Activated CD4-positive, alpha-beta T cell treated with anti-CD3 and anti-CD28 coated beads, Interleukin-2, amount 10 ng/mL, durations not matched to agents 24 days and 14 days (primary cell): Measurements from ENCODE around the gene NUDT17. TPM values are rescaled to one million over a fixed set of nuclear protein-coding genes. Genes with fewer than 3 reads are reported as not detected.
"Not testable (repeated sequence)": the region's sequence is repeated elsewhere in the genome, so short reads cannot be mapped to it uniquely, and the experiment has no call there.

Source experiments
- DNase-seq: peaks from one replicate; pipeline ENCODE4 v3.0.0; 2022
- H3K27ac Mint-ChIP-seq: one replicate; pipeline ENCODE4 v1.8.0; 2022; ENCODE audit warnings: mild to moderate bottlenecking, mixed read lengths
- H3K27me3 Mint-ChIP-seq: one replicate; pipeline ENCODE4 v1.8.0; 2022; ENCODE audit warnings: mixed read lengths
- H3K36me3 Mint-ChIP-seq: one replicate; pipeline ENCODE4 v1.8.0; 2022; ENCODE audit warnings: low read depth, mild to moderate bottlenecking, mixed read lengths
- H3K4me1 Mint-ChIP-seq: one replicate; pipeline ENCODE4 v1.8.0; 2021; ENCODE audit warnings: mixed read lengths
- H3K4me3 Mint-ChIP-seq: one replicate; pipeline ENCODE4 v1.8.0; 2022; ENCODE audit warnings: mild to moderate bottlenecking, moderate library complexity, mixed read lengths
- H3K9me3 Mint-ChIP-seq: one replicate; pipeline ENCODE4 v1.8.0; 2021; ENCODE audit warnings: mixed read lengths
- intact Hi-C: fragments of 100-400 bp; cut with micrococcal nuclease; formaldehyde crosslinking; loops from one replicate; pipeline ENCODE4 v1.15.1; 2023
- total RNA-seq: library from RNA; stranded (reverse); gene quantifications from 2 replicates; pipeline ENCODE4 v1.2.3, GENCODE V29; 2022

Gene NUDT17, protein sequence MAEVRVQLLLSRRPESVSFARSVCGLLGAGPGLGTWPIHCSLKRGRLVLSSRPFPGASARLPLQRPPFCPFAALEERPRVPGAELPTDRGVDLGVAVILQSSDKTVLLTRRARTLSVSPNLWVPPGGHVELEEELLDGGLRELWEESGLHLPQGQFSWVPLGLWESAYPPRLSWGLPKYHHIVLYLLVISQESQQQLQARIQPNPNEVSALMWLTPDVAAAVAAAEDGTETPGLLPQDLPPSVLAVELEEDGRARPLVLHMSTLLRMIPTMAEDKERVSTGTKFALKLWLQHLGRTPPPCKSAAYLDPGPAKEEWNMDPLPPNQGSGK
- total RNA-seq = 2.5 and 3.4 TPM in 2 replicates

DNA sequence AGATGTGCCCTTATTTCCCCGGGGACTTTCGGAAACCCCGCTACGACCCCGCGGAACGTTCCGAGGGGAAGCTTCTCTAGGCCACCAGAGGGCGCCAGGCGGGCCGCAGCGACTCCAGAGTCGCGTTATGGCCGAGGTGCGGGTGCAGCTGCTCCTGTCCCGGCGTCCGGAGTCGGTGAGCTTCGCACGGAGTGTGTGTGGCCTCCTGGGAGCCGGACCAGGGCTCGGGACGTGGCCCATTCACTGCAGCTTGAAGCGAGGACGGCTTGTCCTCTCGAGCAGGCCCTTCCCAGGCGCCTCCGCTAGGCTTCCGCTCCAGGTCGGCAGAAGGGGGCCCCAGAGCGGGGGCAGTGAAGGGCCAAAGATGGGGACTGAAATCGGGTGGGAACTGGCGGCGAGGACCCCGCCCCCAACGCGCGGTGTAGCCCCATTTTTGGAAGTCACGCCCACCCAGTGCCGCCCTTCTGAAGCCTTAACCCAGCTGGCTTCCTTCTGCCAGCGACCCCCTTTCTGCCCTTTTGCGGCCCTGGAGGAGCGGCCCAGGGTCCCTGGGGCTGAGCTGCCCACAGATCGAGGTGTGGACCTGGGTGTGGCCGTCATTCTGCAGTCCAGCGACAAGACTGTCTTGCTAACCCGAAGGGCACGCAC is at the start of gene NUDT17:
TSS of gene NUDT17 (plus strand) at position 117 of the 648 bp plus-strand sequence. CDS start at position 128, 11 bp downstream.
- H3K9me3 Mint-ChIP-seq = no peaks in the 10 kb centered on the region
- DNase-seq = peak; percentile 92
- H3K27me3 Mint-ChIP-seq = no peaks in the 10 kb centered on the region
- no peak within 1 kb of the TSS for H3K4me3 Mint-ChIP-seq
- H3K4me1 Mint-ChIP-seq = peaks cover 9% of the 10 kb centered on the region
- peaks cover 26% of the 10 kb centered on the region for H3K36me3 Mint-ChIP-seq
- no peak within 1 kb of the TSS for H3K27ac Mint-ChIP-seq
- intact Hi-C loops = loop anchor here (1.0 to 2.0 kb wide), 3 partner anchors 65 to 168 kb away; partner anchors contain the start of genes ITGA10 and PEX11B

DNA sequence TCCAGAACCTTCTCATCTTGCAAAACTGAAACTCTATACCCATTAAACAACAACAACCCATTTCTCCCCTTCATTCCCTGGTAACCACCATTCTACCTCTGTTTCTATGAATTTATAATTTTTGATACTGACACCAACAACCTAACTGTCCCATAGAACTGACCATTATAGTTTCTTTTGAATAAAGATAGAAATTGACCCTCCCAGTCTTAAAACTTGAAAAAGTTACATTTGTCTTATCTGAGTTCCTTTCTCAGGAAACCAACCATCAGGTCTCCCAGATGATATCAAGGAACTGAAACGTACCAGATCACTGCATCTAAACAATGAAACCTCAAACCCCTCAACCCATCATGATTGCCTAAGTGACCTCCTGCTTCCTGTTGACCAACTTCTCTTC is 48.7 kb upstream of the NUDT17 start:
- no peak overlapping the region for H3K27ac Mint-ChIP-seq
- H3K4me3 Mint-ChIP-seq = no peak overlapping the region
- peaks cover 27% of the 10 kb centered on the region for H3K9me3 Mint-ChIP-seq
- peak; percentile 36 for DNase-seq
- peaks cover 9% of the 10 kb centered on the region for H3K4me1 Mint-ChIP-seq
- no peaks in the 10 kb centered on the region for H3K27me3 Mint-ChIP-seq
- intact Hi-C loops = no loop called here
- H3K36me3 Mint-ChIP-seq = peaks cover 63% of the 10 kb centered on the region

DNA sequence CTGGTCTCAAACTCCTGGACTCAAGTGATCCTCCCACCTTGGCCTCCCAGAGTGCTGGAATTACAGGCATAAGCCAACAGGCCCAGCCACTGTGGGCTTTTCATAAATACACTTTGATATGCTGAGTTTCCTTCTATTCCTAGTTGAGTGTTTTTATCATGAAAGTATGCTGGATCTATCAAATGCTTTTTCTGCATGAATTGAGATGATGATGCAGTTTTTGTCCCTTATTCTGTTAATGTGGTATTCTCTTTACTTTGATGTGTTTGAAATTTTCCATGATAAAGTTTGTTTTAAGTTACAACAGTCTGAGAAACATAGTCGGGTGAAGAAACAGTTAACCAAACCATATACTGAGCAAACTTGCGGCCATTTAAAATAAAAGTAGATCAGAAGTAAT is 45.6 kb upstream of the NUDT17 start:
- Mint-ChIP-seq H3K27ac (no peak overlapping the region), H3K4me3 (no peak overlapping the region), H3K27me3 (no peaks in the 10 kb centered on the region), H3K9me3 (peaks cover 27% of the 10 kb centered on the region), H3K36me3 (peaks cover 53% of the 10 kb centered on the region), H3K4me1 (peaks cover 15% of the 10 kb centered on the region)
- intact Hi-C loops = no loop called here
- no peak for DNase-seq

DNA sequence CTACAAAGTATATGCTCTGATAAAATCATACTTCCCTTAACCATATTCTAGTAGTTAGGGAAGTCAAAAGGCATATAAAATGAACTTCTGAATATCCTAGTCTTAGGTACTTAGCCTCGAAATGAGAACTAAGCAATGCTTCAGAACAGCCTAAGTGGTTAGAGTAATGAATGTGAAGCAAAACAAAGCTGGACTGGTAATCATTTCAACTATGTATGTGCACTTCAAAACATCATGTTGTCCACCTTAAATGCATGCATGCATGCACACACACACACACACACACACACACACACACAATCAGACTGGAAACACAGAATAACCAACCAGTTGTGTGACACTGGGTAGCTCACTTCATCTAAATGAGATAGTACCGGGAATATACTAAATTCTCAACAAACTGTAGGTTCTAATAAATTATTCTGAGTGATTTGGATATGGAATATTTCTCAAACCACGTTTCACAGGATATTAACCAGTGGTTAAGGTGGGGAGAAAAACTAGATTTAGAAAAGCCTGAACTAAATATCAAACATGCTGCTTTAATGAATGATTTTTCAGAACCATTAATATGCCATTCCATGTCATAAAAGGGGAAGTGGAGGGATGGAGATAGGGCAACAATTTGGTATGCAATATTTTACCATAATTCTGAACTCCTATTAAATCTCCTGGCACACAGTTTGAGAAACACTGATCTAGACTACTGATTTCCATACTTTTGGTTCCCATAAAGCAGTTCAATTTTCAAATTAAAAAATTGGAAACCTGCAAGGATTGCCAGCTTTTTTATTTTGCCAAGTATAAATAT is 41.0 kb upstream of the NUDT17 start:
- no peak for DNase-seq
- Mint-ChIP-seq H3K27ac (no peak overlapping the region), H3K36me3 (peaks cover 24% of the 10 kb centered on the region), H3K9me3 (peaks cover 6% of the 10 kb centered on the region), H3K27me3 (no peaks in the 10 kb centered on the region), H3K4me1 (peaks cover 15% of the 10 kb centered on the region), H3K4me3 (no peak overlapping the region)
- intact Hi-C loops = no loop called here

DNA sequence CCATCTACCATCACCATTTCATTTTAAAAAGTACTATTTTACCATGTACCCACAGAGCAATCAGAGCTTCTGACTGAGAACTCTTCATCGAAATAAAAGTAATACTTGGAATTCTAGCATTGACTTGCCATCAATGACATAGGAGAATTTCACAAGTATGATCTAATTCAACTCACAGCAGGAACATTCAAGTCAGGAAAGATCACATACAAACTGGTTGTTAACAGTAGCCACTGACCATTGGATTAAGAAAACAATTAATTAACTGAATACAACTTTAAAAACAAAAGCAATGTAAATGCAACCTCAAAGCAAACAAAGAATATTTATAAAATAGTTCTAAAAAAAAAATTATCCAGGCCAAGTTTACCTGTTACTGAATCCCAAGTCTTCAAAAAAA is 40.4 kb upstream of the NUDT17 start:
- H3K36me3 Mint-ChIP-seq = peaks cover 19% of the 10 kb centered on the region
- no peaks in the 10 kb centered on the region for H3K9me3 Mint-ChIP-seq
- no peak for DNase-seq
- H3K4me1 Mint-ChIP-seq = peaks cover 15% of the 10 kb centered on the region
- intact Hi-C loops = no loop called here
- H3K27me3 Mint-ChIP-seq = no peaks in the 10 kb centered on the region
- H3K4me3 Mint-ChIP-seq = no peak overlapping the region
- H3K27ac Mint-ChIP-seq = no peak overlapping the region

DNA sequence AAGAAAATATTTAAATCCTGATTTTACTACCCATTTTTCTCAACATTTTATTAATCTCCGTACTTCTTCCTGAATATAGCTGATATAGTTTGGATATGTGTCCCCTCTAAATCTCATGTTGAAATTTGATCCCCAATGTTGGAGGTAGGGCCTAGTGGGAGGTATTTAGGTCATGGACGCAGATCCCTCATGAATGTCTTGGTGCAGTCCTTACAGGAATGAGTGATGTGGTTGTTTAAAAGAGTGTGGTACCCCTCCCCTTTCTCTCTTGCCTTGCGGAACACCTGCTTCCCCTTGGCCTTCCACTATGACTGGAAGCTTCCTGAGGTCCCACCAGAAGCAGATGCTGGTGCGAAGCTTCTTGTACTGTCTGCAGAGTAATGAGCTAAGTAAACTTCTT is 39.0 kb upstream of the NUDT17 start:
- Mint-ChIP-seq H3K4me1 (peaks cover 12% of the 10 kb centered on the region), H3K27me3 (no peaks in the 10 kb centered on the region), H3K4me3 (no peak overlapping the region), H3K36me3 (peaks cover 14% of the 10 kb centered on the region), H3K27ac (no peak overlapping the region), H3K9me3 (no peaks in the 10 kb centered on the region)
- DNase-seq = no peak
- intact Hi-C loops = no loop called here

DNA sequence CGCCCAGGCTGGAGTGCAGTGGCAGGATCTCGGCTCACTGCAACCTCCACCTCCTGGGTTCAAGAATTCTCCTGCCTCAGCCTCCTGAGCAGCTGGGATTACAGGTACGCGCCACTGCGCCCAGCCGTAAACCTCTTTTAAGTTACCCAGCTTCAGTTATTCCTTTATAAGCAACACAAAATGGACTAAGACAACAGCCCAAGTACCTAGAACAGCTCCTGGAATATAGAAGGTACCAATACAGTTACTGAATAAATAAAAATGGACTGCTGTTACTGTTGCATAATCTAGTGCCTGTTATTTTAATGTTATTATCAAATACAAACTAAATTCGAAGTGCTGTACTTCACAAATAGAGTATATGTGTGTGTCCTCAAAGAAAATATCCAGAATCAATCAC is 38.6 kb upstream of the NUDT17 start:
- Mint-ChIP-seq H3K9me3 (no peaks in the 10 kb centered on the region), H3K27ac (no peak overlapping the region), H3K36me3 (peaks cover 11% of the 10 kb centered on the region), H3K4me3 (no peak overlapping the region), H3K4me1 (peaks cover 12% of the 10 kb centered on the region), H3K27me3 (no peaks in the 10 kb centered on the region)
- DNase-seq = peak; percentile 20
- intact Hi-C loops = no loop called here

DNA sequence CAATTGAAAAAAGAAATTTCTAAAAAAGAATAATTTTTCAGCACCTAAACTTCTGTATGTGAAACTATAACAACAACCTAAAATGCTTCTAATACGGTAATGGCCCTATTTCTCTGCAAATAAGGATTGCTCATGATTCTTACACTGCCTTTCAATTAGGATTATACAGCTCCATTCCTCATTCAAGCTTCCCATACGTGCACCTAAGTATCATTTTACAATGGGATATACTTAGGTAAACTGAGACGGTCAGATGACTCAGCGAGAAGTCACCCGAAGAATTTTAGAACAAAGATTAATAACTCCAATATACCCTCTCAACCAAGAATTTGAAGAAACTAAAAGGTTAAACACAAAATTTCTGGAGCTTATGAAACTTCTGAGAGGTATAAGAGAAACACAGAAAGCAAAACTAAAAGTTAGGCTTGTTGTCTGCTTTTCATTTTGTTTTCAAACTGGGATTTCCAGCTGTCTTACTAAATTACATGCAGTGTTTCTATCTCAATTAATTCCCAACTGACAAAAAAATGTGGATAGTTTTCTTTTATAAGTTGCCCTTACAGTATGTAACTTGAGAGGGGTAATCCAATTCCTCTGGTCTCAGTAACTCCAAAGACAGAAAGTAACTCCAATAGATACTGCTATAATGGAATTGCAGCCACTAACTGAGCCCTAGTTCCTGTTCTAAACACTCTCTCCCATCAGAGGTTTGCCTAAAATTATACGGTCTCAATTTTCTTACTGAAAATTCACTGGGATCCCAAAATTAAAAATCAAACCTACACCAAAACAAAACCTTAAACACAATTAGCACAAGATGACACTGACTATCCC is 32.2 kb upstream of the NUDT17 start:
- DNase-seq, H3K4me3 Mint-ChIP-seq, H3K36me3 Mint-ChIP-seq, H3K9me3 Mint-ChIP-seq, intact Hi-C loops, H3K27ac Mint-ChIP-seq, H3K27me3 Mint-ChIP-seq, H3K4me1 Mint-ChIP-seq: not testable (repeated sequence)

DNA sequence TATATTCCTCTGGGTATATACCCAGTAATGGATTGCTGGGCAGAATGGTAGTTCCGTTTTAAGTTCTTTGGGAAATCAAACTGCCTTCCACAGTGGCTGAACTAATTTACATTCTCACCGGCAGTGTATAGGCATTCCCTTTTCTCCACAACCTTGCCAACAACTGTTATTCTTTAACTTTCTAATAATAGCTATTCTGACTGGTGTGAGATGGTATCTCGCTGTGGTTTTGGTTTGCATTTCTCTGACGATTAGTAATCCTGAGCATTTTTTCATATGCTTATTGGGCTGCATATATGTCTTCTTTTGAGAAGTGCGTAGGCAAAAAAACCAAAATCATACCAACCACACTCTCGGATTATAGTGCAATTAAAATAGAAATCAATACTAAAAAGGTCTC is 27.3 kb upstream of the NUDT17 start:
- DNase-seq = peak; percentile 45
- H3K36me3 Mint-ChIP-seq, H3K4me1 Mint-ChIP-seq, H3K27ac Mint-ChIP-seq, H3K27me3 Mint-ChIP-seq, intact Hi-C loops, H3K4me3 Mint-ChIP-seq, H3K9me3 Mint-ChIP-seq: not testable (repeated sequence)

DNA sequence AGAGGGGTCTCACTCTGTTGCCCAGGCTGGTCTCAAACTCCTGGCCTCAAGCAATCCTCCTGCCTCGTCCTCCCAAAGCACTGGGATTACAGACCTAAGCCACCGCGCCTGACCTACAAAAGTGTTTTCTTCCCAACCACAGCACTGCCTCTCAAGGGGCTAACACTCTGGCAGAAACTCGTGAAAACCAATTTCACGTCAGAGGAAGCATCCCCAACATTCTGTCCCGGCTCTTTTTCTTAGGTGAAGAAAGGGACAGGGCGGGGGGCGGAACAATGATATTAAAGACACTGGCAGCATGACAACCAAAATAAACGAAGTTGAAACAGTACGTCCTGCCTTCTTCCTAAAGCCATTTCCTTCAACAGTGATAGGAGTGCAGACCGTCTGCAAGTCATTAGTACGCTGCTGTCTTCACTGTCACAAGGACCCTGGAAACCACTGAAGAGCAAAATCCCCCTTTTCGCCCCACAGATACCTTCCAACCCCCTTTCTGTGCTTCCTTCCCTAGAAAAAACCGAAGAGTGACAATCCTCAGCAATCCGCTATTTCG is 22.6 kb upstream of the NUDT17 start:
- peak; percentile 56 for DNase-seq
- intact Hi-C loops = loop anchor here (10.0 kb wide), 1 partner anchor 48 kb away; no protein-coding TSS in a partner anchor

DNA sequence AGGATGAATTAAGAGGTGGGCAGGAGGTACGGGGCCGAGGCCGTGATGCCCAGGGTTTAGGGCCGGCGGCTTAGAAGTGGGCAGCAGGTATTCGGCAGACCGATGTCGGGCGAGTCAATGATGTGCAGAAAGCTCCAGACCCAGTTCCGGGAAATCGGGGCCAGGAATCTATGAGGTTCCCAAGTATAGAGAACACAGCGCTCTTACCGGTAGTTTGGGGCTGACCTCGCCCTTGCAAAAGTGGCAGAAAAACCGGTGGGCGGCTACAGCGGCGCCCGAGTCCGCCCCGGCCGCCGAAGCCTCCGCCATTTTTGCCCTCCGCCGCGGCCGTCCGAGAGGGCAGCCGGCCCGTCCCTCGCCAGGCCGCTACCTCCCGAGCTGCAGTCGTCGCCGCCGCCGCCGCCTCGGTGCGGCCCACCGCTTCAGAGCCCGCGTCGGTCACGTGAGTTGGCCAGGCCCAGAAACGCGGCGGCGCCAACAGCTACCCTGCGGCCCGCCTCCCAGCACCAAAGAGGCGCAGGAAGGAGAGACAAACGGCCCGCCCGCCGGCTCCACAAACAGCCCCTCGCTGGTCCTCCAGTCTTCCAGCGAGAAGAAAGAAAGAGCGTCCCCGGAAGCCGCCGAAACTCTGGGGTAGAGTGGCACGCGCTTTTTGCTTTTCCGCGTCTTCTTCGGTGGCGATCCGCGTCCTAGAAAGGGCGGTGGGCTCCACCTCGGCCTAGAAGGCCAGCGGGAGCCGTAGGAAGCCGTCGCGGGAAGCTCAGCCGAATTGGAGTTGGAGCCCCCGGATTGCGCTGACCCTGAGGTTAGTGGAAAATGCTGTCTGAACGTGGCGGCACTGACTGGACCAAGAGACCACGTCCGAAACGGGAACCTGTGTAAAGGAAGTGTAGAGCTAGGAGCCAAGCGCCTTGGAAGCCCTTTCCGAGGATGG is 21.6 kb upstream of the NUDT17 start, which contains the start of the genes POLR3C and RNF115:
TSS of gene POLR3C (plus strand) at position 636 of the 934 bp plus-strand sequence. CDS start 1,577 bp downstream, outside the sequence.
TSS of gene RNF115 (minus strand) at position 531 of the 934 bp plus-strand sequence. CDS start at position 309, 222 bp downstream.
- Mint-ChIP-seq H3K36me3 (peaks cover 38% of the 10 kb centered on the region), H3K27me3 (no peaks in the 10 kb centered on the region), H3K27ac (peak within 1 kb of the TSS; percentile 93), H3K9me3 (no peaks in the 10 kb centered on the region), H3K4me1 (peaks cover 40% of the 10 kb centered on the region), H3K4me3 (peak within 1 kb of the TSS; percentile 91)
- intact Hi-C loops = loop anchor here (2.0 to 10.0 kb wide), 2 partner anchors 35 to 49 kb away; partner anchors contain the start of gene PIAS3
- peak; percentile 96 for DNase-seq

More for the DNA sequence above, 22.6 kb upstream of the NUDT17 start:
- H3K27me3 Mint-ChIP-seq, H3K9me3 Mint-ChIP-seq, H3K4me3 Mint-ChIP-seq: not testable (repeated sequence)
- peaks cover 28% of the 10 kb centered on the region for H3K36me3 Mint-ChIP-seq
- peak overlapping the region; percentile 34 for H3K27ac Mint-ChIP-seq
- H3K4me1 Mint-ChIP-seq = peaks cover 31% of the 10 kb centered on the region

DNA sequence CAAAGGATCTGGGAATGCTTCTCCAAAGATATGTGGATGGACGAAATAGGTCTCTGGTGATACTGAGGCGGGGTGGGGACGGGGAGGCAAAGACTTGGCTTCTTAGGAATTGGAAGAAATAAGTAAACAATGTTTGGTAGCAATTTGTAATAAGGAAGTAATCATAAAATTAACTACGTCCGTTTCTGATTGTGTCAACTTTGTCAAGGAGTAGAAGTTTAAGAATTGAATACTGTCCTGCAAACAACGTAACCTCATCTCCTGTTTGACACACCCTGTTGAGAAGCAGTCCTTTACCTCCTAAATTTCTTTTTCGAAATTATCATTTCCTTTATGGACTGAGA is 21.0 kb upstream of the NUDT17 start:
- H3K4me3 Mint-ChIP-seq = peak overlapping the region; percentile 91
- no peaks in the 10 kb centered on the region for H3K27me3 Mint-ChIP-seq
- H3K4me1 Mint-ChIP-seq = peaks cover 41% of the 10 kb centered on the region
- peak overlapping the region; percentile 93 for H3K27ac Mint-ChIP-seq
- H3K36me3 Mint-ChIP-seq = peaks cover 41% of the 10 kb centered on the region
- no peaks in the 10 kb centered on the region for H3K9me3 Mint-ChIP-seq
- no peak for DNase-seq
- intact Hi-C loops = loop anchor here (2.0 to 10.0 kb wide), 2 partner anchors 34 to 50 kb away; partner anchors contain the start of gene PIAS3
